ENCODE measurements around the gene VPS4A.

Gene VPS4A

GRCh38 chr16:69320740-69321073, 9.6 kb downstream of the VPS4A start:
- DNase-seq (ENCODE audit: low read depth) = no peak
- no peak for TF ChIP-seq CTCF (IDR thresholded peaks at IDR 0.05; ENCODE audit: control insufficient read depth, extremely low read depth, insufficient read depth)
- no peak overlapping the region for H3K4me3 ChIP-seq (ENCODE audit: low read depth, low read length)

- DNase-seq (ENCODE audit: low read depth) = no peak
- no peak overlapping the region for H3K4me3 ChIP-seq (ENCODE audit: low read depth, low read length)
- TF ChIP-seq CTCF (IDR thresholded peaks at IDR 0.05; ENCODE audit: control insufficient read depth, extremely low read depth, insufficient read depth) = no peak
These were observed 9.9 kb downstream of the VPS4A start for GRCh38 chr16:69321080-69321479.

GRCh38 chr16:69322343-69322742, 11.2 kb downstream of the VPS4A start:
- no peak for DNase-seq (ENCODE audit: low read depth)
- TF ChIP-seq CTCF (IDR thresholded peaks at IDR 0.05; ENCODE audit: control insufficient read depth, extremely low read depth, insufficient read depth) = no peak

GRCh38 chr16:69323415-69323814, 12.3 kb downstream of the VPS4A start:
- TF ChIP-seq CTCF (IDR thresholded peaks at IDR 0.05; ENCODE audit: control insufficient read depth, extremely low read depth, insufficient read depth) = no peak
- no peak overlapping the region for H3K4me3 ChIP-seq (ENCODE audit: low read depth, low read length)

More at GRCh38 chr16:69322343-69322742, 11.2 kb downstream of the VPS4A start:
- H3K4me3 ChIP-seq (ENCODE audit: low read depth, low read length) = no peak overlapping the region

GRCh38 chr16:69324013-69324531, 12.9 kb downstream of the VPS4A start:
- no peak overlapping the region for H3K4me3 ChIP-seq (ENCODE audit: low read depth, low read length)
- TF ChIP-seq CTCF (IDR thresholded peaks at IDR 0.05; ENCODE audit: control insufficient read depth, extremely low read depth, insufficient read depth) = no peak
- DNase-seq (ENCODE audit: low read depth) = peak; percentile 28

More at GRCh38 chr16:69323415-69323814, 12.3 kb downstream of the VPS4A start:
- DNase-seq (ENCODE audit: low read depth) = no peak

- TF ChIP-seq CTCF (IDR thresholded peaks at IDR 0.05; ENCODE audit: control insufficient read depth, extremely low read depth, insufficient read depth) = no peak
- no peak overlapping the region for H3K4me3 ChIP-seq (ENCODE audit: low read depth, low read length)
- no peak for DNase-seq (ENCODE audit: low read depth)
These were observed 13.6 kb downstream of the VPS4A start for GRCh38 chr16:69324585-69325253.

- DNase-seq (ENCODE audit: low read depth) = peak; percentile 26
- H3K4me3 ChIP-seq (ENCODE audit: low read depth, low read length) = no peak overlapping the region
- TF ChIP-seq CTCF (IDR thresholded peaks at IDR 0.05; ENCODE audit: control insufficient read depth, extremely low read depth, insufficient read depth) = no peak
These were observed 14.6 kb downstream of the VPS4A start for GRCh38 chr16:69325784-69326171.
